ENCODE measurements around the gene LDLRAD4.
"Not testable (repeated sequence)": the region's sequence is repeated elsewhere in the genome, so short reads cannot be mapped to it uniquely, and the experiment has no call there.

Gene LDLRAD4

DNA sequence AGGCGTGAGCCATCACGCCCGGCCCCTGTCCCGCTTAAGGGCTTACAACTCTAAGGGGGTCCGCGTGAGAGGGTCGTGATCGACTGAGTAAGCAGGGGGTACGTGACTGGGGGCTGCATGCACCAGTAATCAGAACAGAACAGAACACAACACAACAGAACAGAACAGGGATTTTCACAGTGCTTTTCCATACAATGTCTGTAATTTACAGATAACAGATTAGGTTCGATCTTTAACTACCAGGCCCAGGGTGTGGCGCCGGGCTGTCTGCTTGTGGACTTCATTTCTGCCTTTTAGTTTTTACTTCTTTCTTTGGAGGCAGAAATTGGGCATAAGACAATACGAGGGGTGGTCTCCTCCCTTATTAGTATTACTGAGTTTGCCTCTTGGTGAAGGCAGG lies 458.8 kb downstream of the LDLRAD4 start:
- H3K27me3 ChIP-seq (ENCODE audit: control insufficient read depth in 2 of 2, insufficient read depth in 2 of 2, low read length in 2 of 2); H3K9ac ChIP-seq (ENCODE audit: low read depth in 1 of 2, low read length in 2 of 2); H3K36me3 ChIP-seq (ENCODE audit: control insufficient read depth in 2 of 2, insufficient read depth in 2 of 2, low read length in 2 of 2); H3K9me3 ChIP-seq (ENCODE audit: control insufficient read depth in 2 of 2, low read length in 2 of 2); H3K27ac ChIP-seq (ENCODE audit: low read depth in 2 of 2, low read length in 2 of 2); H3K4me1 ChIP-seq (ENCODE audit: control insufficient read depth in 2 of 2, insufficient read depth in 2 of 2, low read length in 2 of 2); H3K4me3 ChIP-seq (ENCODE audit: low read length in 2 of 2): not testable (repeated sequence)

DNA sequence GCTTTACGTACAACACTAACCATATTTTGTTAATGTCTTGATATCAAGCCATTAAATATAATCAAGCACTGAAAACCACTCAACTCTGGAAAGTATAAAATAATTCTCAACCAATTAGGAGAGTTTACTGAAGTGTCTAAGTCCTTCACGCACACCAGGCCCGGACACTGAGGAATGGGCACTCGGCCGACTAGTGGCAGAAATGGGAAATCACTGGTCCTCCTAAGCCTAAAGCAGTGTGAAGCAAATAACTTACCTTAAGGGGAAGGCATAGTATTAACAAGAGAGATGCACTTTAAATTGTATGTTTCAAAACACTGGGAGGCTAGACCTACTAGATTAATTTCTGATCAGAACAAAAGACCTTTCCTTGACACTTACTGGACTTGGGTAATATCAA lies 462.1 kb downstream of the LDLRAD4 start:
- no peak overlapping the region for H3K4me3 ChIP-seq (ENCODE audit: low read length in 2 of 2)
- no peaks in the 10 kb centered on the region for H3K27me3 ChIP-seq (ENCODE audit: control insufficient read depth in 2 of 2, insufficient read depth in 2 of 2, low read length in 2 of 2)
- no peak overlapping the region for H3K27ac ChIP-seq (ENCODE audit: low read depth in 2 of 2, low read length in 2 of 2)
- H3K9me3 ChIP-seq (ENCODE audit: control insufficient read depth in 2 of 2, low read length in 2 of 2) = no peaks in the 10 kb centered on the region
- H3K9ac ChIP-seq (ENCODE audit: low read depth in 1 of 2, low read length in 2 of 2) = no peak overlapping the region
- no peaks in the 10 kb centered on the region for H3K4me1 ChIP-seq (ENCODE audit: control insufficient read depth in 2 of 2, insufficient read depth in 2 of 2, low read length in 2 of 2)
- no peaks in the 10 kb centered on the region for H3K36me3 ChIP-seq (ENCODE audit: control insufficient read depth in 2 of 2, insufficient read depth in 2 of 2, low read length in 2 of 2)

DNA sequence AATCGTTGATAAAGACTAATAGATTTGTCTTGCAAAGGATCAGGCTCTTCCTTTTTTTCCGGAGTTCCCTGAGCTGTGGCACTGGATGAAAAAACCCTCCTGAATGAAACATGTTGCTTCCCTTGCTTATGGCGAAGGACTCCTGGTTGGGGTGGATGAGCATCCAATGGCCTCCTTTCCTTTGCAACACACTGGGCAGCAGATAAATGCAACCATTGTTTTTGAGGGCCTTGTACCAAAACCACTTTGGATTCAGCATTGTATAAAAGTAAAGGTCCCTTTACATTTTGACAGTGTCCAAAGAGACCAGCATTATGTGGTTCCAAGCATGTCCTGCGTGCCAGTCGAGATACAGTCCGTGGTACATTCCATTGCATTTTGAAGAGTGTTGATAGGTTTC lies 463.1 kb downstream of the LDLRAD4 start:
- H3K27me3 ChIP-seq (ENCODE audit: control insufficient read depth in 2 of 2, insufficient read depth in 2 of 2, low read length in 2 of 2) = no peaks in the 10 kb centered on the region
- H3K4me3 ChIP-seq (ENCODE audit: low read length in 2 of 2) = no peak overlapping the region
- H3K36me3 ChIP-seq (ENCODE audit: control insufficient read depth in 2 of 2, insufficient read depth in 2 of 2, low read length in 2 of 2) = no peaks in the 10 kb centered on the region
- no peaks in the 10 kb centered on the region for H3K4me1 ChIP-seq (ENCODE audit: control insufficient read depth in 2 of 2, insufficient read depth in 2 of 2, low read length in 2 of 2)
- H3K27ac ChIP-seq (ENCODE audit: low read depth in 2 of 2, low read length in 2 of 2) = no peak overlapping the region
- H3K9me3 ChIP-seq (ENCODE audit: control insufficient read depth in 2 of 2, low read length in 2 of 2) = no peaks in the 10 kb centered on the region
- H3K9ac ChIP-seq (ENCODE audit: low read depth in 1 of 2, low read length in 2 of 2) = no peak overlapping the region

DNA sequence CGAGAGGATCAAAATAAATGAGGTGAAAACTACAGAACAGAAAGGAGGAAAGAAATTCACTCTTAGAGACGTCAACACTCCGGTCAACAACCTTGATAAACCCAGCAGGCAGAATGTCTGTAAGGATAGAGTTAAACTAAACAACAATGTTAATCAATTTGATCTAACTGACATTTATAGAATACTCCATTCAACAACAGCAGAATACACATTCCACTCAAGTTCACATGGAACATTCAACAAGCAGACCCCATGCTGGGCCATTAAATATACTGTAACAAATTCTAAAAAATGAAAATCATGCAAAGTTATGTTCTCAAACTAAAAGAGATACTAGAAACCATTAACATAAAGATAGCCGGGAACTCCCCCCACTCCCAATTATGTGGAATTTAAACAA lies 466.0 kb downstream of the LDLRAD4 start:
- Histone ChIP-seq H3K9ac (ENCODE audit: low read depth in 1 of 2, low read length in 2 of 2) (no peak overlapping the region), H3K27ac (ENCODE audit: low read depth in 2 of 2, low read length in 2 of 2) (no peak overlapping the region), H3K36me3 (ENCODE audit: control insufficient read depth in 2 of 2, insufficient read depth in 2 of 2, low read length in 2 of 2) (no peaks in the 10 kb centered on the region), H3K4me1 (ENCODE audit: control insufficient read depth in 2 of 2, insufficient read depth in 2 of 2, low read length in 2 of 2) (no peaks in the 10 kb centered on the region), H3K27me3 (ENCODE audit: control insufficient read depth in 2 of 2, insufficient read depth in 2 of 2, low read length in 2 of 2) (no peaks in the 10 kb centered on the region), H3K9me3 (ENCODE audit: control insufficient read depth in 2 of 2, low read length in 2 of 2) (no peaks in the 10 kb centered on the region), H3K4me3 (ENCODE audit: low read length in 2 of 2) (no peak overlapping the region)

DNA sequence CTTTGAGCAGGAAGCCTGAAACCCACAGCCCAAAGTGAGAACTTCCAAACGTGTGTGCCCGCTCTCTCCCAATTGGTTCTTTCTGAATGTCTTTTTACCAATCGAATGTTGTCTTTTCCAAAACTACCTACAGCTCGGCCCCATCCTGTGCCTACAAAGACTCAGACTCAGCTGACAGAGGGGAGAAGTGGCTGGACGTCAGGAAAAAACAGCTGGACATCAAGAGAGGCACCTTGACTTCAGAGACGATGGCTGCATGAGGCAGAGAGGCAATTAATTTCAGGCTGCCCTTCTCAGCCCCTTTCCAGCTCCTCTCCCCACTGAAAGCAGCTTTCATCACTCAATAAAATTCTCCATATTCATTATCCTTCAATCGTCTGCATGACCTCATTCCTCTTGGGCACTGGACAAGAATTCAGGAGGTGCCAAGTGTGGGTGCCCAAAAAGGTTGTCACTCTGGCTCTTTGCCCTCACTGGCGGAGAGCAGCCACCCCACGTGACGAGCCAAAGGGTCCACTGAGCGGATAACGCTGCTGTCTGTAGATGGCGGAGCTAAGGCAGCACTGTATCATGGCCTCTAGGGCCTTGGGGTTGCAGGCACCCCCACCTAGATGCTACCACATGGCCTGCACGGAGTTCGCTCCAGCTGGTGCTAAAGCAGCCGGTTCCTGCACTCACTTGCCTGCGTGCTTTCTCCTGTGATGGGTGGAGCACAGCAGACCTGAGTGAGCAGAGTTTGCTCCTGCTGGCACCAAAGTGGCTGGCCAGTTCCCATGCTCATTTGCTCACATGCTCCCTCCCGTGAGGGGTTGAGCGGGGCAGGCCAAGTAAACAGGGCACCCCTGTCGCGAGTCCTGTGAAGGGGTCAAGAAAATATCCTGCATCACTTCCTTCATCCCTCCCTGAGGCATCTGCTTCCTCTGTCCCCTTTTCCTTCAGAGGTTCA lies 469.9 kb downstream of the LDLRAD4 start:
- H3K36me3 ChIP-seq (ENCODE audit: control insufficient read depth in 2 of 2, insufficient read depth in 2 of 2, low read length in 2 of 2) = no peaks in the 10 kb centered on the region
- no peaks in the 10 kb centered on the region for H3K4me1 ChIP-seq (ENCODE audit: control insufficient read depth in 2 of 2, insufficient read depth in 2 of 2, low read length in 2 of 2)
- H3K27ac ChIP-seq (ENCODE audit: low read depth in 2 of 2, low read length in 2 of 2) = no peak overlapping the region
- H3K27me3 ChIP-seq (ENCODE audit: control insufficient read depth in 2 of 2, insufficient read depth in 2 of 2, low read length in 2 of 2) = no peaks in the 10 kb centered on the region
- no peaks in the 10 kb centered on the region for H3K9me3 ChIP-seq (ENCODE audit: control insufficient read depth in 2 of 2, low read length in 2 of 2)
- H3K9ac ChIP-seq (ENCODE audit: low read depth in 1 of 2, low read length in 2 of 2) = no peak overlapping the region
- no peak overlapping the region for H3K4me3 ChIP-seq (ENCODE audit: low read length in 2 of 2)

DNA sequence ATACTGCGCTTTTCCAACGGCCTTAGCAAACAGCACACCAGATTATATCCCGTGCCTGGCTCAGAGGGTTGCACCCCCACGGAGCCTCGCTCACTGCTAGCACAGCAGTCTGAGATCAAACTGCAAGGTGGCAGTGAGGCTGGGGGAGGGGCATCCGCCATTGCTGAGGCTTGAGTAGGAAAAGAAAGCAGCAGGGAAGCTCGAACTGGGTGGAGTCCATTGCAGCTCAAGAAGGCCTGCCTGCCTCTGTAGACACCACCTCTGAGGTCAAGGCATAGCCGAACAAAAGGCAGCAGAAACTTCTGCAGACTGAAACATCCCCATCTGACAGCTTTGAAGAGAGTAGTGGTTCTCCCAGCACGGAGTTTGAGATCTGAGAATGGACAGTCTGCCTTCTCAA lies 471.5 kb downstream of the LDLRAD4 start:
- H3K9me3 ChIP-seq (ENCODE audit: control insufficient read depth in 2 of 2, low read length in 2 of 2); H3K4me3 ChIP-seq (ENCODE audit: low read length in 2 of 2); H3K4me1 ChIP-seq (ENCODE audit: control insufficient read depth in 2 of 2, insufficient read depth in 2 of 2, low read length in 2 of 2); H3K27ac ChIP-seq (ENCODE audit: low read depth in 2 of 2, low read length in 2 of 2); H3K27me3 ChIP-seq (ENCODE audit: control insufficient read depth in 2 of 2, insufficient read depth in 2 of 2, low read length in 2 of 2); H3K9ac ChIP-seq (ENCODE audit: low read depth in 1 of 2, low read length in 2 of 2); H3K36me3 ChIP-seq (ENCODE audit: control insufficient read depth in 2 of 2, insufficient read depth in 2 of 2, low read length in 2 of 2): not testable (repeated sequence)

DNA sequence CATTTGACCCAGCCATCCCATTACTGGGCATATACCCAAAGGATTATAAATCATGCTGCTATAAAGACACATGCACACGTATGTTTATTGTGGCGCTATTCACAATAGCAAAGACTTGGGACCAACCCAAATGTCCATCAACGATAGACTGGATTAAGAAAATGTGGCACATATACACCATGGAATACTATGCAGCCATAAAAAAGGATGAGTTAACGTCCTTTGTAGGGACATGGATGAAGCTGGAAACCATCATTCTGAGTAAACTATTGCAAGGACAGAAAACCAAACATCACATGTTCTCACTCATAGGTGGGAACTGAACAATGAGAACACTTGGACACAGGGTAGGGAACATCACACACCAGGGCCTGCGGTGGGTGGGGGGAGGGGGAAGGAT lies 476.8 kb downstream of the LDLRAD4 start:
- H3K27ac ChIP-seq (ENCODE audit: low read depth in 2 of 2, low read length in 2 of 2); H3K27me3 ChIP-seq (ENCODE audit: control insufficient read depth in 2 of 2, insufficient read depth in 2 of 2, low read length in 2 of 2); H3K9me3 ChIP-seq (ENCODE audit: control insufficient read depth in 2 of 2, low read length in 2 of 2); H3K9ac ChIP-seq (ENCODE audit: low read depth in 1 of 2, low read length in 2 of 2); H3K4me1 ChIP-seq (ENCODE audit: control insufficient read depth in 2 of 2, insufficient read depth in 2 of 2, low read length in 2 of 2); H3K4me3 ChIP-seq (ENCODE audit: low read length in 2 of 2); H3K36me3 ChIP-seq (ENCODE audit: control insufficient read depth in 2 of 2, insufficient read depth in 2 of 2, low read length in 2 of 2): not testable (repeated sequence)

DNA sequence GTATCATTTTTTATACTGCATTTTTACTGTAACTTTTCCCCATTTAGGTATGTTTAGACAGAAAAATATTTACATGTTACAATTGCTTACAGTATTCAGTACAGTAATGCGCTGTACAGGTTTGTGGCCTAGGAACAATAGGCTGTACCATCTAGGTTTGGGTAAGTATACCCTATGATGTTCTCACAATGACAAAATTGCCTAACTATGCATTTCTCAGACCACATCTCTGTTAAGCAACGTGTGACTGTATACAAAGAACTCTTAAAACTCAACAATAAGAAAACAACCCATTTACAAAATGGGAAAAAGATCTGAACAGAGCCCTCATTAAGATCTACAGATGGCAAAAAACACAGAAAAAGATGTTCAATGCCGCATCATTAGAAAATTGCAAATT lies 478.4 kb downstream of the LDLRAD4 start:
- no peaks in the 10 kb centered on the region for H3K4me1 ChIP-seq (ENCODE audit: control insufficient read depth in 2 of 2, insufficient read depth in 2 of 2, low read length in 2 of 2)
- H3K4me3 ChIP-seq (ENCODE audit: low read length in 2 of 2) = no peak overlapping the region
- H3K9me3 ChIP-seq (ENCODE audit: control insufficient read depth in 2 of 2, low read length in 2 of 2) = peaks cover 2% of the 10 kb centered on the region in 2 donors
- H3K9ac ChIP-seq (ENCODE audit: low read depth in 1 of 2, low read length in 2 of 2) = no peak overlapping the region
- no peak overlapping the region for H3K27ac ChIP-seq (ENCODE audit: low read depth in 2 of 2, low read length in 2 of 2)
- H3K27me3 ChIP-seq (ENCODE audit: control insufficient read depth in 2 of 2, insufficient read depth in 2 of 2, low read length in 2 of 2) = no peaks in the 10 kb centered on the region
- H3K36me3 ChIP-seq (ENCODE audit: control insufficient read depth in 2 of 2, insufficient read depth in 2 of 2, low read length in 2 of 2) = no peaks in the 10 kb centered on the region

DNA sequence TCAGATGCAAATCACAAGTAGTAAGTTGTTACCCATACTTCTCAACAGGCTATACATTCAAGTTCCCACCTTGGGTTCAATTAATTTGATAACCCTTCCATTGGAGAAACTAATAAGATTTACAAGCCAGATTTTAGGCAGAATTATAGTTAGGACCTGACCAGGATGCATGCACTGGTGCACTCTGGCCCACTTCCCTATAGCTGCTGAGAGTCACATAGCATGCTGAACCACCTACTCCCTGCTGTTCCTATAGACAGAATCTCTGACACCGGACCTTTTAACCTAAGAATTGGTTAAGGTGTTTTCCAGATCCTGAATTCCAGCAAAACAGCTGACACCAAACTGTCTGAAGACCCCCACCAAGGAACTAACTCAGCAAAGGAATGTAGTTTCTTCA lies 481.6 kb downstream of the LDLRAD4 start:
- H3K4me3 ChIP-seq (ENCODE audit: low read length in 2 of 2) = no peak overlapping the region
- peaks cover 2 to 10% of the 10 kb centered on the region in 2 donors for H3K9me3 ChIP-seq (ENCODE audit: control insufficient read depth in 2 of 2, low read length in 2 of 2)

More for the DNA sequence above, 481.6 kb downstream of the LDLRAD4 start:
- Histone ChIP-seq H3K36me3 (ENCODE audit: control insufficient read depth in 2 of 2, insufficient read depth in 2 of 2, low read length in 2 of 2) (no peaks in the 10 kb centered on the region), H3K27me3 (ENCODE audit: control insufficient read depth in 2 of 2, insufficient read depth in 2 of 2, low read length in 2 of 2) (no peaks in the 10 kb centered on the region), H3K4me1 (ENCODE audit: control insufficient read depth in 2 of 2, insufficient read depth in 2 of 2, low read length in 2 of 2) (no peaks in the 10 kb centered on the region), H3K9ac (ENCODE audit: low read depth in 1 of 2, low read length in 2 of 2) (no peak overlapping the region), H3K27ac (ENCODE audit: low read depth in 2 of 2, low read length in 2 of 2) (no peak overlapping the region)
